ENCODE results near the gene SYTL5. TPM values are rescaled to one million over a fixed set of nuclear protein-coding genes. Genes with fewer than 3 reads are reported as not detected.

Gene SYTL5
- total and polyA plus RNA-seq, 12 donors: 1.8 to 38.1 (median 11.8) TPM

GRCh38 chrX:38150993-38151392, 144.6 kb downstream of the SYTL5 start:
- H3K27ac ChIP-seq: no peak overlapping the region
- intact Hi-C loops (cut with DNase I): no loop called here
- no peaks in the 10 kb centered on the region for H3K36me3 ChIP-seq (replicated peaks in 1 of 2)
- no peaks in the 10 kb centered on the region for H3K9me3 ChIP-seq (replicated peaks in 1 of 3)
- TF ChIP-seq CTCF (IDR thresholded peaks at IDR 0.05) (no peak), POLR2A (IDR thresholded peaks at IDR 0.05) (no peak)
- peaks cover 6% of the 10 kb centered on the region for H3K27me3 ChIP-seq
- 64 to 94% (median 78%) methylated on average over 4 of the region's 4 CpGs for WGBS, 4 donors
- no peak overlapping the region for H3K4me3 ChIP-seq
- H3K4me1 ChIP-seq (replicated peaks in 1 of 2): no peaks in the 10 kb centered on the region
- no peak for DNase-seq

GRCh38 chrX:38151441-38151840, 145.1 kb downstream of the SYTL5 start:
- WGBS, 4 donors: 66 to 95% (median 88%) methylated on average over 5 of the region's 5 CpGs
- no peak for DNase-seq
- Histone ChIP-seq H3K9me3 (replicated peaks in 1 of 3) (no peaks in the 10 kb centered on the region), H3K27me3 (peaks cover 6% of the 10 kb centered on the region), H3K36me3 (replicated peaks in 1 of 2) (no peaks in the 10 kb centered on the region), H3K27ac (no peak overlapping the region), H3K4me3 (no peak overlapping the region), H3K4me1 (replicated peaks in 1 of 2) (no peaks in the 10 kb centered on the region)
- TF ChIP-seq CTCF (IDR thresholded peaks at IDR 0.05) (no peak), POLR2A (IDR thresholded peaks at IDR 0.05) (no peak)
- intact Hi-C loops (cut with DNase I): no loop called here

GRCh38 chrX:38154340-38154739, 148.0 kb downstream of the SYTL5 start:
- intact Hi-C loops (cut with DNase I): no loop called here
- peak in 2 of 7 donors; percentile 24 to 30 for DNase-seq

GRCh38 chrX:38154818-38155217, 148.5 kb downstream of the SYTL5 start:
- Histone ChIP-seq H3K36me3 (replicated peaks in 1 of 2) (no peaks in the 10 kb centered on the region), H3K4me1 (replicated peaks in 1 of 2) (no peaks in the 10 kb centered on the region), H3K4me3 (no peak overlapping the region), H3K27ac (no peak overlapping the region), H3K27me3 (peaks cover 5% of the 10 kb centered on the region), H3K9me3 (replicated peaks in 1 of 3) (no peaks in the 10 kb centered on the region)
- DNase-seq: no peak
- intact Hi-C loops (cut with DNase I): no loop called here
- 38 to 57% (median 49%) methylated on average over 2 of the region's 2 CpGs for WGBS, 4 donors
- TF ChIP-seq CTCF (IDR thresholded peaks at IDR 0.05) (no peak), POLR2A (IDR thresholded peaks at IDR 0.05) (no peak)

More at GRCh38 chrX:38154340-38154739, 148.0 kb downstream of the SYTL5 start:
- 37 to 54% (median 44%) methylated on average over 5 of the region's 5 CpGs for WGBS, 4 donors
- Histone ChIP-seq H3K36me3 (replicated peaks in 1 of 2) (no peaks in the 10 kb centered on the region), H3K27ac (no peak overlapping the region), H3K27me3 (peaks cover under 1% of the 10 kb centered on the region), H3K4me1 (replicated peaks in 1 of 2) (no peaks in the 10 kb centered on the region), H3K9me3 (replicated peaks in 1 of 3) (no peaks in the 10 kb centered on the region), H3K4me3 (no peak overlapping the region)
- TF ChIP-seq POLR2A (IDR thresholded peaks at IDR 0.05) (no peak), CTCF (IDR thresholded peaks at IDR 0.05) (no peak)

Measured in adrenal gland (tissue), 12 donors.